ENCODE measurements around the gene ADRM1. TPM values are rescaled to one million over a fixed set of nuclear protein-coding genes. Genes with fewer than 3 reads are reported as not detected.

ADRM1 gene
- total and polyA plus RNA-seq, 2 experiments from 2014 or later, result 206 to 243 TPM

DNA sequence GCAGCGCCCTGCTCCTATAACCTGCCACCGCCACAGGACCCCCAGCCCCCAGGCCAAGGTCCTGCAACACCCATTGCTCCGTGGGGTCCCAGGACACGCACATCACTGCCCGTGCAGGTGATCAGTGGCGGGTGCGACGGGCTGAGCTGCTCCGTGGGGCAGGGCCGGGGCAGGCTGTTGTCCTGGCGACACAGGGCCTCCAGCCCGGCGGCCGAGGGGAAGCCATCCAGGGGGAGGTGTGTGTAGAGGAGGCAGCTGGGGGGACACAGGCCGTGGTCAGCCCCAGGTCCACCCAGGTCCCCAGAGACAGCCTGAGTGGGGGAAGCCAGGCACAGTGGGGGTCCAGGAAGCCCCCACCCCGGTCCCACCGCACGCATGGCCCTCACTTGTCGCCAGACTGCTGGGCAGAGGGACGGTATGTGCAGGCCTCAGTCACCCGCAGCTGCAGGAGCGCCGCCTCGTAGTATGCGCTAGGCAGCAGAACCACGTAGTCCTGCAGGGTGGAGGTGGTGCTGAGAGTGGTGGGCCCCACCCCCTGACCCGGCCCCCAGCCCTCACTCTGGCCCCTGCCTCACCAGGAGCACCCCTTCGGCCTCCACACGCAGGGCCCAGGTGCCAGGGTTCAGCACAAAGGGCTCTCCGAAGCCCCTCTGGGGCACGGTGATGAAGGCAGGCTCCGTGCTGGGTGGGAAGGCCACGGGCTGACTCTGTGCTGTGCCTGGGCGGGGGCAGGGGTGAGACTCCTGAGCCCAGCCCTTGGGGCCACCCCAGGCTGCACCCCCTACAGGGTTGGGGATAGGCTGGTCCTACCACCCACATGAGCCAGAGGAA lies 30.4 kb downstream of the ADRM1 start:
- Mint-ChIP-seq H3K4me1 (no peaks in the 10 kb centered on the region), H3K27ac (no peak overlapping the region), H3K36me3 (ENCODE audit: low read depth) (peaks cover 39% of the 10 kb centered on the region), H3K9me3 (no peaks in the 10 kb centered on the region), H3K4me3 (no peak overlapping the region), H3K27me3 (ENCODE audit: insufficient read depth, low read depth, poor library complexity) (peaks cover 14% of the 10 kb centered on the region)
- H3K4me3 ChIP-seq, result no peak overlapping the region
- H3K4me1 ChIP-seq (ENCODE audit: insufficient read depth), result no peaks in the 10 kb centered on the region
- H2AFZ ChIP-seq, result no peak overlapping the region
- no peaks in the 10 kb centered on the region for H3K79me2 ChIP-seq (replicated peaks; ENCODE audit: insufficient read depth)
- no peaks in the 10 kb centered on the region for H3K9me2 ChIP-seq (ENCODE audit: insufficient read depth)
- no peaks in the 10 kb centered on the region for H4K20me1 ChIP-seq (replicated peaks; ENCODE audit: insufficient read depth)
- DNase-seq (ENCODE audit: low spot score) (no peak), ATAC-seq (no peak)
- no peaks in the 10 kb centered on the region for H3K27me3 ChIP-seq (ENCODE audit: insufficient read depth)
- peaks cover 13% of the 10 kb centered on the region for H3K36me3 ChIP-seq (ENCODE audit: insufficient read depth)
- no peak for TF ChIP-seq STAT1 (IDR thresholded peaks at IDR 0.05; ENCODE audit: unreplicated experiment)
- TF ChIP-seq EZH2 (IDR thresholded peaks at IDR 0.05; ENCODE audit: low read depth, unreplicated experiment), result no peak
- no peak for TF ChIP-seq NANOG (IDR thresholded peaks at IDR 0.05; ENCODE audit: borderline replicate concordance)
- TF ChIP-seq ZNF114 (CRISPR knock-in tag; IDR thresholded peaks at IDR 0.05), result no peak
- no peak for TF ChIP-seq POLR2AphosphoS5 (IDR thresholded peaks at IDR 0.05; ENCODE audit: low read depth)
- TF ChIP-seq, protein P1, sequence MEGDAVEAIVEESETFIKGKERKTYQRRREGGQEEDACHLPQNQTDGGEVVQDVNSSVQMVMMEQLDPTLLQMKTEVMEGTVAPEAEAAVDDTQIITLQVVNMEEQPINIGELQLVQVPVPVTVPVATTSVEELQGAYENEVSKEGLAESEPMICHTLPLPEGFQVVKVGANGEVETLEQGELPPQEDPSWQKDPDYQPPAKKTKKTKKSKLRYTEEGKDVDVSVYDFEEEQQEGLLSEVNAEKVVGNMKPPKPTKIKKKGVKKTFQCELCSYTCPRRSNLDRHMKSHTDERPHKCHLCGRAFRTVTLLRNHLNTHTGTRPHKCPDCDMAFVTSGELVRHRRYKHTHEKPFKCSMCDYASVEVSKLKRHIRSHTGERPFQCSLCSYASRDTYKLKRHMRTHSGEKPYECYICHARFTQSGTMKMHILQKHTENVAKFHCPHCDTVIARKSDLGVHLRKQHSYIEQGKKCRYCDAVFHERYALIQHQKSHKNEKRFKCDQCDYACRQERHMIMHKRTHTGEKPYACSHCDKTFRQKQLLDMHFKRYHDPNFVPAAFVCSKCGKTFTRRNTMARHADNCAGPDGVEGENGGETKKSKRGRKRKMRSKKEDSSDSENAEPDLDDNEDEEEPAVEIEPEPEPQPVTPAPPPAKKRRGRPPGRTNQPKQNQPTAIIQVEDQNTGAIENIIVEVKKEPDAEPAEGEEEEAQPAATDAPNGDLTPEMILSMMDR (conservative IDR thresholded peaks at IDR 0.05; ENCODE audit: low read depth in 2 of 2), result no peak
- no peak for TF ChIP-seq ETS1 (IDR thresholded peaks at IDR 0.05)
- no peak for TF ChIP-seq REST (IDR thresholded peaks at IDR 0.05; ENCODE audit: unreplicated experiment)
- TF ChIP-seq JUNB (IDR thresholded peaks at IDR 0.05; ENCODE audit: unreplicated experiment), result no peak
- no peak for TF ChIP-seq ZNF462 (CRISPR knock-in tag; IDR thresholded peaks at IDR 0.05)
- peaks cover 3% of the 10 kb centered on the region; the same call in 1 of the 2 replicates for H3F3A ChIP-seq (replicated peaks; ENCODE audit: low read depth)
- H3K27ac ChIP-seq (ENCODE audit: low read depth), result no peak overlapping the region
- H3K4me2 ChIP-seq, result no peak overlapping the region

Measured in GM23338 (cell line).